ENCODE data around the gene SENP2. TPM values are rescaled to one million over a fixed set of nuclear protein-coding genes. Genes with fewer than 3 reads are reported as not detected.
A peak's percentile ranks its signal among the peaks of the same experiment; 100 is the strongest.
"Not testable (repeated sequence)": the region's sequence is repeated elsewhere in the genome, so short reads cannot be mapped to it uniquely, and the experiment has no call there.

Gene SENP2
- total RNA-seq, 1 donor from 2014 or later, result 25.1 TPM

- ATAC-seq; intact Hi-C loops (cut with micrococcal nuclease); DNase-seq: not testable (repeated sequence)
Observed at GRCh38 chr3:185645191-185645590, 59.1 kb downstream of the SENP2 start.

DNA sequence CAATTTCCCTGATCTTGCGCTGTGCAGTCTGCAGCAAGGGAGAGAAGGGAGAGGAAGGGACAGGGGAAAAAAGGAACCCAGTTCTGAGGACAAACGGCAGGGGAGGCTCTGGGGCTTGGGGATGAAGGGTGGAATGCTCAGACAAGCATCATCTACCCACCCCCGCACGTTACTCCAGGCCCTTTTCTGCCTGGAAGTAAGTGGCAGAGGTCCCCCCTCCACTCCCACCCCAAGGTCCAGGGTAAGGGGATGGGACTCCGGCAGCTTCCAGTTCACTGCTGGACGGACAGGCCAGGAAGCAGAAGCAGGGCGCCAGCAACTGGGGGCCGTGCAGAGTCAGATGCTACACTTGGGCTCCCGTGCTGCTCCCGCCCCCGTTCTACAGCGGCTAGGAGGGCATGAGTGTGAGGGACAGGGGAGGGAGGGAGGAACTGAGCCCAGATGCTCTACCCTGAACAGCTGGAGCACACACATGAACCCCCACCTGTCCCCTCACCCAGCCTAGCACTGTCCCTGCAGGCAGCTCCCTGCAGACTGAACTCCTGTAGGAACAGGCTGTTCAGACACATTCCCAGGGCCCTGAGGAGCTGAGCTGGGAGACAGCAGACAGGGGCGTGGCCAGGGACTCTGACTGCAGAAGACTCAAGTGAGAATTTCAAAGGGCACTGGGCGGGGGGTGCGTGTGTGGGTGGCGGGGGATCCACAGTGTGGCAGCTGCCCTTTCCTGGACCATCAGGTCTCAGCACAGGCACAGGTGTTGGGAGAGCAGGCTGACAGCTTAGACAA is 59.7 kb downstream of the SENP2 start:
- intact Hi-C loops (cut with micrococcal nuclease), result no loop called here
- no peak for DNase-seq
- ATAC-seq, result no peak

GRCh38 chr3:185646382-185647133 is 60.5 kb downstream of the SENP2 start:
- intact Hi-C loops (cut with micrococcal nuclease), result no loop called here
- ATAC-seq (no peak), DNase-seq (no peak)

DNA sequence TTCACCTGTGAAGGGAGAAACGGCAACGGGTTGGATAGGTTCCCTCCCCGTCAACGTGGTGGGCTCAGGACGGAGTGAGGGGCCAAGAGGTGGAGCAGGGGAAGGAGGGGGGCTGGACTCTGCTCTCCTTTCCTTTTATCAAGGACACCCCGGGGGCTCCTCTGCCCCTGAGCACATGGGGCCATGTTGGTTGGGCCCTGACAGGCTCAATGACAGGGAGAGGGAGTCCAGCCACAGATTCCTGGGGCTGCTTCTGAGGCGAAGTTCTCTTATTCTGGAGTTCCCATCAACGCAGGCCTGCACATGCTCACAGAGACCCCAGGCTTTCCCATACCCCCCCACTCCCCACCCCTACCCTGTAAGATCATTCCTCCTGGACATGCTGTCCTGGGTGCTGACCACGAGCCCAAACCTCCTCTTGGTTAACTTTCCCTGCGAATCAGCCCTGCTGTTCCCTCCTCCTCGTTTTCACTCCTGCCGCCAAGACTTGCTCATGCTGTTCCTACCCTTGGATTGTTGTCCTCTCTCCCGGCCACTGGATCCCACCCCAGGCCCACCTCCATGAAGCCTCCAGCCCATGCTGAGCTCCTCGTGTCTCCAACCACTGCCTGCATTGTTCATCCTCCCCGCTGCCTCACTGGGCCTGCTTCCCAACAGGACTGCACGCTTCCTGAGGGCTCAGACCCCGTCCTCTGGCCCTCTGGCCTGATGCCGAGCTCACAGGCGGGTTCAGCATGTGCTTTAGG is 61.2 kb downstream of the SENP2 start:
- intact Hi-C loops (cut with micrococcal nuclease), result no loop called here
- DNase-seq (no peak), ATAC-seq (no peak)

DNA sequence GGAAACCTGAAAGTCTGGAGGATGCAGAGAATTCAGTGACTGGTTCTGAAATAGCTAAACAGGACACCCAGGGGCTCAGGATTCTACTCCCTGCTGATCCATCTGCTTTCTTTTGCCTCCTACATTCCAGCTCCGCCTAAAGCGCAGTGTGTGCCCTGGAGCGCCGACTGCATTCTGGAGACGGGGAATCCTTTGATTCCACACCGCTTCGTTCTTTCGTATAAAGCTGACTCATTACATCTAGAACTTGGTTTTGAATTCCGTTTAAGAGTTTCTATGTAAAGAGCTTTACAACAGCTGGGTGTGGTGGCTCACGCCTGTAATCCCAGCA is 61.8 kb downstream of the SENP2 start:
- DNase-seq (no peak), ATAC-seq (no peak)
- intact Hi-C loops (cut with micrococcal nuclease), result no loop called here

- no peak for ATAC-seq
- DNase-seq, result no peak
- intact Hi-C loops (cut with micrococcal nuclease), result no loop called here
Observed at GRCh38 chr3:185648396-185648795, 62.3 kb downstream of the SENP2 start.

DNA sequence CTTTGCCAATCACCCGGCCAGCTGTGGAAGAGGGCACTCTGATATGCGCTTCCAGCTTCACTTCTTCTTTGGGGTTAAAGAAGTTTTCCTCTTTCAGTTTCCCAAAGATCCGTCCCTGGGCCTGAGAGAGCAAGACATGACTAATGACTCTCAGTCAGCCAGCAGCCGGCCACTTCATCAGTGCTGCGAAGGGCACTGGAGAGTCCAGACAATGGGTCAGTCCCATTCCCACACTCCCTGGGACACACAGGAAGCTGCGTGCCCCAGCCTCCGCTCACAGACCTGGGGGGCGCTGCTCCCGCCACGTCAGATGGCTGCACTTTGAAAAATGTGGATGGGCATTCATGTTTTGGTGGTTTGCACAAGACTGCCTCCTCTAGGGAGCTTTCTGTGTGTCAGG is 63.3 kb downstream of the SENP2 start:
- no peak for ATAC-seq
- no peak for DNase-seq

DNA sequence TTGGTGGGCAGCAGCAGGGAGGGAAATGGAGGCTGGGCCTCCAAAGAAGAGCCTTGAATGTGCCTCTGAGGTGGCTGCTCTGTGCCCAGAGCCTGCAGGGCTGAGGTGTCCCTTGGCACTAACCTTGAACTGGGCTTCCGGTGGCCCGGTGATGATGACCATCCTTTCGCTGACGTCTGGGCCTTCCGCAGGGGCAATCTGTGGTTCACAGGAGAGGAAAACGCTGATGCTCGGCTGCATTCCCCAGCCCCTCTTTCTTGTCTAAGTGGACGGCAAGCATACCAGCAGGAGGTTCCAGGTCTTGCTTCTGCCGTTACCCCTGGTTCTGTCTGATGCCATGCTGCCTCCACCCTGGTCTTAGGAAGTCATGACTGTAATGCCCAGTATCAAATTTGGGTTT is 65.9 kb downstream of the SENP2 start:
- ATAC-seq, result no peak
- no peak for DNase-seq
- intact Hi-C loops (cut with micrococcal nuclease), result no loop called here

More for the DNA sequence above, 63.3 kb downstream of the SENP2 start:
- intact Hi-C loops (cut with micrococcal nuclease), result no loop called here

GRCh38 chr3:185653949-185654757 is 68.1 kb downstream of the SENP2 start:
- intact Hi-C loops (cut with micrococcal nuclease), result no loop called here
- ATAC-seq (no peak), DNase-seq (no peak)

GRCh38 chr3:185654758-185655145 is 68.7 kb downstream of the SENP2 start:
- no peak for ATAC-seq
- no peak for DNase-seq
- intact Hi-C loops (cut with micrococcal nuclease), result no loop called here

DNA sequence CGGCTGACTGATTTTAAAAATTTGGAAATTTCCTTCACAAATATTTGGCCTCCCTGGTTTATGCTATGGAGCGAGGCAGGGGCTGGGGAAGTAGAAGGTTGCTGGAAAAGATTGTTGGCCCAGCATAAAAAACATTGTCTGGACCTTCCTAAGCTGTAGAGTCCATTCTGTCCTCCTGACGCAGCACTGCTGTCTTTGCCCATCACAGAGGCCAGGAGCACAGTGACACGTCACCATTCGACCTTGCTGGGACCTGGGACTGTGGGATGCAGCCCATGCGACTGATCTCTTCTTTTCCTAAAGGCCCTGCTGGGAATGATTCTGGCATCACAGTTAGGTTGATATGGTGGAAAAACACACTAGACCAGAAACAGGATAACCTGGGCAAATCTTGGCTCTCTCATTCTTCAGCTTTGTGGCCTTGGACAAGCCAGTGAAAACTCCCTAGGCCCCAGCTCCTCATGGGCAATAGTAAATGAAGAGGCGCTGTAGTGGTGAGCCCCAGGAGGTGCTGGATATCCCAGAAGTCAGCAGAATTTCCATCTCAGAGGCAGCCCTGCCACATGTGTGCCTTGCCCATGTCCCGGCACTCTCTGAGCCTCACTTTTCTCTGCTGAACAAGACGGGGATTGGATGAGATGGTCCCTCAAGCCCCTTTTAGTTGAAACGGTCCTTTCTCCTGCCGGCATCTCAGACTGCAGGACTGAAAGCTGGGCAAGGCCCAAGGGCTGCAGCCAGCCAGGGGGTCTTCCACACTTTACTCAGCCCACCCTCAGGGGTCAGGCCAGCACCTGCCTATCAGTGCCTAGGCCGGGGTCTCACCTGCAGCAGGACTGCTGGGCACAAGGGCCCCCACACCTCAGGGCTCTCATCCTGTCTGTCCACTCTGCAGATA is 69.6 kb downstream of the SENP2 start:
- intact Hi-C loops (cut with micrococcal nuclease), result no loop called here
- DNase-seq, result no peak
- ATAC-seq, result no peak

DNA sequence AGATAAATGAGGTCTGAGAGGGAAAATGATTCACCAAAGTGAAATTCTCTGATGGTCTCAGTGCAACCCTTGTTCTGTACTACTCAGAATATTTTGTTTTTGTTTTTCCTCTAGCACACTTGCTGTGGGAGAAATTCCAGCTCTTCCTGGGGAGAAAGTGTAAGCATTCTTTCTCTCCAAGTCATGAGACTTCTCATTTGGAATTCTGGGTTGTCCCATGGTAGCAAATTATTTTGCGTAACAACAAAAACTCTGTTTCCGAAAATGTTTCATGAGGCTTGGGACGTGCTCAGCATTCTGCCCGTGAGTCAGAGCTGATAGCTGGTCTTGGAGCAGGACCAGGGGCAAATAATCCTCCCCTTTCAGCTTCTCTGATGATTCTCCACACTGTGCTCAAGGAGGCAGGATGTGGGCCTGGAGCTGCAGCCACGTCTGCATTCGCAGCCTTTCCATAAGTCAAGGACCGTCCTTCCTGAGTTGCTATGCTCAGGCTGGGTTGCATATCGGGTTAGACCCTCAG is 70.3 kb downstream of the SENP2 start:
- ATAC-seq, result peak; percentile 81
- intact Hi-C loops (cut with micrococcal nuclease), result no loop called here
- peak; percentile 63 for DNase-seq

DNA sequence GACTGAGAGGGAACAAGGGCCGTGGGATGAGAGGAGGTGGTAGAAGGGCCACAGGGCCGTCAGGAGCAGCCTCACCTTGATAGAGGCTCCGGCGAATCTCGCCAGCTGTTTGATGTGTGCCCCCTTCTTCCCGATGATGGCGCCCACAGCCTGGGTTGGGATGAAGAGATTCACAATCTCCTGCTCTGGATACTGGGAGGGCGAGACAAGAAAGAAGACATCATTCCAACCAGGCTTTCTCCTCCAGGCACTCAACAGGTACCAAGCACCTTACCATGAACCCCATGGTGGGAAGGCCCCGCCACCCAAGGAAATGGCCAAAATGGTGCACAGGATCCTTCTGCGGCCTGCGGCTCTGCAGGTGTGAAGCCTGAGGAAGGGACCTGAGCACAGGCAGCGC is 71.1 kb downstream of the SENP2 start:
- ATAC-seq (no peak), DNase-seq (no peak)
- intact Hi-C loops (cut with micrococcal nuclease), result no loop called here

DNA sequence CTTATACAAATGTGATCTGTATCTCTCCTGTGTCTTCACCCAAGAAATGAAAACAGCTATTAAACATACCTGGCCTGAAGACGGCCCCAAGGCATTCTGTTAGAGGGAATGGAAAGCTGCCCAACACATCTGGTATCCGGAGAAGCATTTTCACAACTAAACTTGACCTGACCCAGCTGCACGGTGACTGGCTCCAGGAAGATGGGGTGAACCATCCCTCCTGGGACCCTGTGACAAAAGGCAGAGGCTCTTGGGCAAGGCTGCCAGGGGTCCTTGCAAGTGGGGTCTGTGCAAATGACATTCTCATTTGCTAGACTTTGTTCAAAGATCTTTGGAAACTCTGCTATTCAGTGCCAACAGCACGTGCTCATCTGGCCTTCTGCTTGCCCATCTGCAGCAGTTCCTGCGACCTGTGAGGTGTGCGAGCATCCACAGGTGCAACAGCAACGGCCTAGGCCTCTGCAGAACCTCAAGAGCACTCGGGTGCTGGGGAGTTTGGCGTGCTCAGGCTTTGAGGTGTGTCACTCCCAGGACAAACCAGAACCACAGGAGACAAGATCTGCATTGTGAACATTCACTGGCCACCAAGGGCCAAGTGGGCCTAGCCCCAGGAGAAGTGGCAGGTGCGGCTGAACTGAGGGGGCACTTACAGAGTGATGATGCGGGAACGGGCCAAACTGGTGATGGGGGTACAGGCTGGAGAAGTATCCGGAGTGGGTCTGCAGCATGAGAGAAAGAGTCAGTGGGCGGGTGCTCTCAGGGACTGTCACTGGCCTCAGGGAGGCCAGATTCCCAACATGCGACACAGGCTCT is 71.8 kb downstream of the SENP2 start:
- no peak for DNase-seq
- intact Hi-C loops (cut with micrococcal nuclease), result no loop called here
- no peak for ATAC-seq

DNA sequence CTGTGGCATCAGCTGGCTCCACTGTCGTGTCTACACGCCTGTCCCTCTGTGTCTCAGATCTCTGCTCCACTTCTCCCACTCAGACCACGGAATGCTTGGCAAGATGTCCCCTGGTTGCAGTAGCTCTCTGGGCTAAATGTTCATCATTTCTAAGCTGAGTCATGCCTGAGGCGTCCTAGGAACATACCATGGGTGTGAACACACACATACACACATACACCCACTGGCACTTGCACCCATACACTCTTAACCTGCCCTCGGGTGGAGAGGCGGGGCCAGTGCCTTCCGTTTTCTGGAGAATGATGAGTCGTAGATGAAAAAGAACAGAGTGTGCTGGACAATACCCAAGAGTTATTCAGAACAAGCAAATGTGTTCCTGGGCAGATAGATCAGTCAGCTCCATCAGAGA is 72.4 kb downstream of the SENP2 start:
- ATAC-seq (peak; percentile 57), DNase-seq (peak; percentile 62)
- intact Hi-C loops (cut with micrococcal nuclease), result no loop called here

- intact Hi-C loops (cut with micrococcal nuclease), result no loop called here
- no peak for DNase-seq
- ATAC-seq, result peak; percentile 9
Observed at GRCh38 chr3:185658943-185659342, 72.8 kb downstream of the SENP2 start.

Data from left ventricle myocardium superior (tissue), 1 donor.